Sigmoid colon (tissue), 7 donors: ENCODE measurements around the gene EPGN. TPM values are rescaled to one million over a fixed set of nuclear protein-coding genes. Genes with fewer than 3 reads are reported as not detected.

Experiments used
- DNase-seq: peaks from one replicate; pipeline ENCODE4 v3.0.0-alpha.2; 2019
- H3K27ac ChIP-seq, 4 donors: fragments of 200-600 bp; sonication (generic); one replicate each; pipeline ENCODE4 v1.5.1; 2016 to 2019; ENCODE audit warnings: mild to moderate bottlenecking in 1 of 4
- H3K27me3 ChIP-seq, 3 donors: fragments of 200-600 bp; sonication (generic); one replicate each; pipeline ENCODE4 v1.5.1; 2019; ENCODE audit warnings: mild to moderate bottlenecking in 1 of 3
- H3K36me3 ChIP-seq, 4 donors: fragments of 200-600 bp; sonication (generic); one replicate each; pipeline ENCODE4 v1.5.1; 2016 to 2019
- H3K4me1 ChIP-seq, 4 donors: fragments of 200-600 bp; sonication (generic); one replicate each; pipeline ENCODE4 v1.5.1; 2017 to 2019
- H3K4me3 ChIP-seq, 4 donors: fragments of 200-600 bp; sonication (generic); one replicate each; pipeline ENCODE4 v1.5.1; 2017 to 2019; ENCODE audit warnings: mild to moderate bottlenecking in 2 of 4, moderate library complexity in 1 of 4
- H3K9me3 ChIP-seq, 4 donors: fragments of 200-600 bp in 3 of 4; sonication (generic) in 3 of 4; one replicate each; pipeline versions ENCODE4 v1.5.1 to v1.6.1; 2013 to 2019
- CTCF ChIP-seq, 4 experiments: fragments of 450-650 bp in 3 of 4; fragments of 200-600 bp in 1 of 4; IDR thresholded peaks; one replicate each; pipeline ENCODE4 v1.5.1; 2016 to 2019; ENCODE audit warnings: antibody characterized with exemption in 4 of 4, mild to moderate bottlenecking in 3 of 4, moderate library complexity in 2 of 4
- EP300 ChIP-seq, 4 donors: sonication (generic); formaldehyde crosslinking; IDR thresholded peaks; one replicate each; pipeline ENCODE4 v1.6.1; 2017; ENCODE audit warnings: antibody characterized with exemption in 4 of 4
- POLR2A ChIP-seq, 2 donors: fragments of 450-650 bp; IDR thresholded peaks; one replicate each; pipeline ENCODE4 v1.6.1; 2016; ENCODE audit warnings: antibody characterized with exemption in 2 of 2, mild to moderate bottlenecking in 2 of 2, moderate library complexity in 2 of 2
- POLR2AphosphoS5 ChIP-seq, 4 donors: sonication (generic); formaldehyde crosslinking; IDR thresholded peaks; one replicate each; pipeline ENCODE4 v1.6.1; 2017; ENCODE audit warnings: antibody characterized with exemption in 4 of 4
- WGBS, 2 donors: extraction: QIAGEN DNeasy Blood & Tissue Kit; methylation state at CpG; one replicate each; pipeline ENCODE4 v1.1.7; 2013; 5-methylcytosine and 5-hydroxymethylcytosine counted together
- intact Hi-C: fragments of 100-400 bp; cut with DNase I; formaldehyde crosslinking; loops from one replicate; pipeline ENCODE4 v1.15.1; 2023
- polyA plus RNA-seq, 3 donors: library from polyadenylated mRNA; stranded (reverse); fragments of 200-250 nt; gene quantifications; one replicate each; pipeline ENCODE4 v1.2.3, GENCODE V29; 2013
- total RNA-seq, 4 donors: library from RNA; depleted of rRNA; stranded (reverse); fragments of >200 nt; gene quantifications; one replicate each; pipeline ENCODE4 v1.1.0, GENCODE V29; 2016
- donor health status: healthy with polysubstance abuse.
- donor health status: Bipolar disorder and iron deficiency.
- donor health status: healthy.

Gene EPGN
- total and polyA plus RNA-seq, 7 donors: 0.13 TPM; not detected in 6

DNA sequence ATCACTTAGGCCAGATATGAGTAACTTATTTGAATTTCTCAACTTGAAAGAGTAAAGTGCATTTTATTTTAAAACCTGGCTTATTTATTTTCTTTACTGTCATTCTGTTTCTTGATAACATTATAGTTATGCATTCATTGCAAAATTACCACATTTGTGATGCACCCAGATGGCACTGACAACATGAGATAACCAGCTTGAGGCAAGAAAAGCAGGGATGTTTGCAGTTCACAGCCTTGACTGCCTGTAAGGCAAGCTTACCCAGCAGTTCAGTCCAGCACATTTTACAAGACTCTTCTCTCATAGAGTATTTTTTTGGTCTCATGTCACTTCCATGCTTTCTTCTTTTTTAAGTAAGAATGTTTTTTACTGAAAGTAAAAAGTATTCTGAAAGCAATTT, 25.3 kb upstream of the EPGN start:
- no peaks in the 10 kb centered on the region for H3K9me3 ChIP-seq
- peaks cover 0 to 2% (median 0%) of the 10 kb centered on the region in 4 donors for H3K36me3 ChIP-seq
- no peak overlapping the region for H3K4me3 ChIP-seq
- H3K27ac ChIP-seq: no peak overlapping the region
- H3K4me1 ChIP-seq: no peaks in the 10 kb centered on the region
- no peaks in the 10 kb centered on the region for H3K27me3 ChIP-seq
- no peak for DNase-seq
- intact Hi-C loops: no loop called here
- TF ChIP-seq POLR2AphosphoS5 (IDR thresholded peaks at IDR 0.05) (no peak), POLR2A (IDR thresholded peaks at IDR 0.05) (no peak), EP300 (IDR thresholded peaks at IDR 0.05) (no peak), CTCF (IDR thresholded peaks at IDR 0.05) (no peak)

GRCh38 chr4:74283614-74284013, 24.7 kb upstream of the EPGN start:
- no peak for TF ChIP-seq POLR2A (IDR thresholded peaks at IDR 0.05)
- TF ChIP-seq EP300 (IDR thresholded peaks at IDR 0.05): no peak
- Histone ChIP-seq H3K27ac (no peak overlapping the region), H3K4me1 (no peaks in the 10 kb centered on the region), H3K4me3 (no peak overlapping the region), H3K36me3 (peaks cover 0 to 5% (median 0%) of the 10 kb centered on the region in 4 donors), H3K27me3 (no peaks in the 10 kb centered on the region), H3K9me3 (no peaks in the 10 kb centered on the region)
- intact Hi-C loops: no loop called here
- WGBS, 2 donors: 86 to 90% methylated on average over 2 of the region's 2 CpGs
- DNase-seq: no peak

- 86 to 93% methylated on average over 3 of the region's 3 CpGs for WGBS, 2 donors
Observed at GRCh38 chr4:74284053-74284452, 24.2 kb upstream of the EPGN start.

GRCh38 chr4:74287164-74287563, 21.1 kb upstream of the EPGN start:
- no peak overlapping the region for H3K4me3 ChIP-seq
- DNase-seq: no peak
- peaks cover 0 to 5% (median 0%) of the 10 kb centered on the region in 4 donors for H3K36me3 ChIP-seq
- H3K27me3 ChIP-seq: no peaks in the 10 kb centered on the region
- no peak overlapping the region for H3K27ac ChIP-seq
- WGBS, 2 donors: 91 to 94% methylated on average over 1 of the region's 1 CpG
- no peak for TF ChIP-seq EP300 (IDR thresholded peaks at IDR 0.05)
- TF ChIP-seq POLR2A (IDR thresholded peaks at IDR 0.05): no peak
- no peak for TF ChIP-seq CTCF (IDR thresholded peaks at IDR 0.05)
- no peak for TF ChIP-seq POLR2AphosphoS5 (IDR thresholded peaks at IDR 0.05)
- H3K9me3 ChIP-seq: no peaks in the 10 kb centered on the region
- no peaks in the 10 kb centered on the region for H3K4me1 ChIP-seq
- intact Hi-C loops: no loop called here

More at GRCh38 chr4:74284053-74284452, 24.2 kb upstream of the EPGN start:
- Histone ChIP-seq H3K27me3 (no peaks in the 10 kb centered on the region), H3K27ac (no peak overlapping the region), H3K9me3 (no peaks in the 10 kb centered on the region), H3K4me1 (no peaks in the 10 kb centered on the region), H3K4me3 (no peak overlapping the region), H3K36me3 (peaks cover 0 to 5% (median 0%) of the 10 kb centered on the region in 4 donors)
- DNase-seq: no peak
- intact Hi-C loops: no loop called here
- TF ChIP-seq EP300 (IDR thresholded peaks at IDR 0.05) (no peak), CTCF (IDR thresholded peaks at IDR 0.05) (no peak), POLR2AphosphoS5 (IDR thresholded peaks at IDR 0.05) (no peak), POLR2A (IDR thresholded peaks at IDR 0.05) (no peak)

GRCh38 chr4:74287791-74288190, 20.5 kb upstream of the EPGN start:
- DNase-seq: no peak
- no peaks in the 10 kb centered on the region for H3K4me1 ChIP-seq
- intact Hi-C loops: no loop called here
- H3K36me3 ChIP-seq: peaks cover 0 to 5% (median 0%) of the 10 kb centered on the region in 4 donors
- no peak for TF ChIP-seq CTCF (IDR thresholded peaks at IDR 0.05)
- TF ChIP-seq POLR2A (IDR thresholded peaks at IDR 0.05): no peak
- TF ChIP-seq EP300 (IDR thresholded peaks at IDR 0.05): no peak
- TF ChIP-seq POLR2AphosphoS5 (IDR thresholded peaks at IDR 0.05): no peak
- H3K9me3 ChIP-seq: no peaks in the 10 kb centered on the region
- no peaks in the 10 kb centered on the region for H3K27me3 ChIP-seq
- H3K27ac ChIP-seq: no peak overlapping the region
- H3K4me3 ChIP-seq: no peak overlapping the region
